ENCODE results near the gene EEIG1.

The EEIG1 gene

DNA sequence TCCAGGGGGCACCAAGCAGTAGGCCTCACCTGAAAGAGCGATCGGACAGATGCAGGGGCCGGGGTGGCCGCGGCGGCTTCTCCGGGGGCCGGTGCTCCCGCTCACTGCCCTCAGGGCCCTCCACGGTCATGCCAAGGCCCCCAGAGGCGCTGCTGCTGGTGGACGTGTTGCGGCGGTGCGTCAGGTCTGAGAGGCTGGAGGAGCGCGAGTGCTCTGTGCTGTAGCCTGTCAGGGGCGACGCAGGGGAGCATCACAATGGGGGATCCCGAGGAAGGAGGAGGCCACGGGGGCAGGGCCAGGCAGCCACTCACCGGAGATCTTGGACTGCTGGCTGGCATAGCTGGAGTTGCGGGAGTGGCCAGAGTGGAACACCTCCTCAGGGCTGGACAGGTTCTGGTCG lies 35.5 kb downstream of the EEIG1 start:
- TF ChIP-seq SIN3A (IDR thresholded peaks at IDR 0.05; ENCODE audit: borderline replicate concordance, insufficient read depth, low read length) (no peak), FOXP2 (optimal IDR thresholded peaks at IDR 0.05; ENCODE audit: borderline replicate concordance, extremely low read depth, extremely low read length, insufficient read depth) (no peak), POLR2AphosphoS5 (IDR thresholded peaks at IDR 0.05; ENCODE audit: low read depth, low read length) (no peak), TAF1 (IDR thresholded peaks at IDR 0.05; ENCODE audit: borderline replicate concordance, insufficient read depth, low read length) (no peak)
- TF ChIP-seq, protein P1, sequence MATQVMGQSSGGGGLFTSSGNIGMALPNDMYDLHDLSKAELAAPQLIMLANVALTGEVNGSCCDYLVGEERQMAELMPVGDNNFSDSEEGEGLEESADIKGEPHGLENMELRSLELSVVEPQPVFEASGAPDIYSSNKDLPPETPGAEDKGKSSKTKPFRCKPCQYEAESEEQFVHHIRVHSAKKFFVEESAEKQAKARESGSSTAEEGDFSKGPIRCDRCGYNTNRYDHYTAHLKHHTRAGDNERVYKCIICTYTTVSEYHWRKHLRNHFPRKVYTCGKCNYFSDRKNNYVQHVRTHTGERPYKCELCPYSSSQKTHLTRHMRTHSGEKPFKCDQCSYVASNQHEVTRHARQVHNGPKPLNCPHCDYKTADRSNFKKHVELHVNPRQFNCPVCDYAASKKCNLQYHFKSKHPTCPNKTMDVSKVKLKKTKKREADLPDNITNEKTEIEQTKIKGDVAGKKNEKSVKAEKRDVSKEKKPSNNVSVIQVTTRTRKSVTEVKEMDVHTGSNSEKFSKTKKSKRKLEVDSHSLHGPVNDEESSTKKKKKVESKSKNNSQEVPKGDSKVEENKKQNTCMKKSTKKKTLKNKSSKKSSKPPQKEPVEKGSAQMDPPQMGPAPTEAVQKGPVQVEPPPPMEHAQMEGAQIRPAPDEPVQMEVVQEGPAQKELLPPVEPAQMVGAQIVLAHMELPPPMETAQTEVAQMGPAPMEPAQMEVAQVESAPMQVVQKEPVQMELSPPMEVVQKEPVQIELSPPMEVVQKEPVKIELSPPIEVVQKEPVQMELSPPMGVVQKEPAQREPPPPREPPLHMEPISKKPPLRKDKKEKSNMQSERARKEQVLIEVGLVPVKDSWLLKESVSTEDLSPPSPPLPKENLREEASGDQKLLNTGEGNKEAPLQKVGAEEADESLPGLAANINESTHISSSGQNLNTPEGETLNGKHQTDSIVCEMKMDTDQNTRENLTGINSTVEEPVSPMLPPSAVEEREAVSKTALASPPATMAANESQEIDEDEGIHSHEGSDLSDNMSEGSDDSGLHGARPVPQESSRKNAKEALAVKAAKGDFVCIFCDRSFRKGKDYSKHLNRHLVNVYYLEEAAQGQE (IDR thresholded peaks at IDR 0.05; ENCODE audit: insufficient read depth in 1 of 2, low read depth in 2 of 2, low read length in 2 of 2), result no peak

DNA sequence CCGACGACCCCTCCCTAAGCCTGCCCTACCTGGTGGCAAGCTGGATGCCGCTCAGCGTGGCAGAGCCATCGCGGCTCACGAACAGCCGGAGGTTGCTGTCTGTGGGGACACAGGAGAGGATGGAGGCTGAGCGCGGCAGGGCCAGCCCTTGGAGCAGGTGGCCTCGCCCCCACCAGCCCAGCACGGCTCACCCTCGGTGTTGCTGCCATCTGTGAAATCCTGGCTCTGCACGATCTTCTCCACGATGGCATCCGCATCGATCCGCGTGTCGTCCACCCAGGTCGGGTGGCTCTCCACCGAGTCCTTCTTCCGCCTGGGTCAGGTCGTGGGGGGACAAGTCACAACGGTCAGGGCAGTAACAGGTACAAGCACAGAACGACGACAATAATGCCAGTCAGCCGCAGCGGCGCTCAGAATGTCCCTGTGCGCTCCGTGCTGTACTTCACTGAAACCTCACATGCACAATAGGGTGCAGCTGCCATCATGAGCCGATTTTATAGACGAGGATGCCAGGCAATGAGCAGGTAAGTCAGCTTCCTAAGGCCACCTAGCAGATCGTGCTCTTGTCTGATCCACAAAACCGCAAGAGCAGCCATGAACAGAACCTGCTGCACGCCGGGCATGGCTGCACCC lies 36.1 kb downstream of the EEIG1 start:
- TF ChIP-seq POLR2AphosphoS5 (IDR thresholded peaks at IDR 0.05; ENCODE audit: low read depth, low read length) (no peak), FOXP2 (optimal IDR thresholded peaks at IDR 0.05; ENCODE audit: borderline replicate concordance, extremely low read depth, extremely low read length, insufficient read depth) (no peak), SIN3A (IDR thresholded peaks at IDR 0.05; ENCODE audit: borderline replicate concordance, insufficient read depth, low read length) (no peak), TAF1 (IDR thresholded peaks at IDR 0.05; ENCODE audit: borderline replicate concordance, insufficient read depth, low read length) (no peak)
- TF ChIP-seq, protein P1 (IDR thresholded peaks at IDR 0.05; ENCODE audit: insufficient read depth in 1 of 2, low read depth in 2 of 2, low read length in 2 of 2), result no peak

DNA sequence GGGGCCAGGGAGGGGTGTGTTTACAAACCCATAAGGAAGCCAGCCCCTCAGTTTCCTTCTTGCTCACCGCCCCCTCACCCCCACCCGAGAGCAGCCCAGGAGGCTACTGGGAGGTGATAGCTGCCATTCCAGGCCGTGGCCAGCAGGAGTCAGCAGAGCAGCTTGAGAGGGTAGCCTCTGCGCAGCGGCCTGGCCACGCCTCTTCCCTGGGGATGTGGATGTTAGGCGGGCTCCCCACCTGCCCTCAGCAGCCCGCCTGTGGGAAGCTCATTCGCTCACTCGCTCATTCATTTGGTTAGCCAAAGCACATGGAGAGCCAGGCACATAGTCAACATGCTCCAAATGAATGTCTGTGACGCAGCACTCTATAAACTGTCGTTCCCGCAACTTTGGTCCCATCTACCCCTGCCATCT lies 37.1 kb downstream of the EEIG1 start:
- TF ChIP-seq POLR2AphosphoS5 (IDR thresholded peaks at IDR 0.05; ENCODE audit: low read depth, low read length), result no peak
- TF ChIP-seq SIN3A (IDR thresholded peaks at IDR 0.05; ENCODE audit: borderline replicate concordance, insufficient read depth, low read length), result no peak
- TF ChIP-seq TAF1 (IDR thresholded peaks at IDR 0.05; ENCODE audit: borderline replicate concordance, insufficient read depth, low read length), result no peak
- TF ChIP-seq, protein P1 (IDR thresholded peaks at IDR 0.05; ENCODE audit: insufficient read depth in 1 of 2, low read depth in 2 of 2, low read length in 2 of 2), result no peak
- TF ChIP-seq FOXP2 (optimal IDR thresholded peaks at IDR 0.05; ENCODE audit: borderline replicate concordance, extremely low read depth, extremely low read length, insufficient read depth), result no peak

DNA sequence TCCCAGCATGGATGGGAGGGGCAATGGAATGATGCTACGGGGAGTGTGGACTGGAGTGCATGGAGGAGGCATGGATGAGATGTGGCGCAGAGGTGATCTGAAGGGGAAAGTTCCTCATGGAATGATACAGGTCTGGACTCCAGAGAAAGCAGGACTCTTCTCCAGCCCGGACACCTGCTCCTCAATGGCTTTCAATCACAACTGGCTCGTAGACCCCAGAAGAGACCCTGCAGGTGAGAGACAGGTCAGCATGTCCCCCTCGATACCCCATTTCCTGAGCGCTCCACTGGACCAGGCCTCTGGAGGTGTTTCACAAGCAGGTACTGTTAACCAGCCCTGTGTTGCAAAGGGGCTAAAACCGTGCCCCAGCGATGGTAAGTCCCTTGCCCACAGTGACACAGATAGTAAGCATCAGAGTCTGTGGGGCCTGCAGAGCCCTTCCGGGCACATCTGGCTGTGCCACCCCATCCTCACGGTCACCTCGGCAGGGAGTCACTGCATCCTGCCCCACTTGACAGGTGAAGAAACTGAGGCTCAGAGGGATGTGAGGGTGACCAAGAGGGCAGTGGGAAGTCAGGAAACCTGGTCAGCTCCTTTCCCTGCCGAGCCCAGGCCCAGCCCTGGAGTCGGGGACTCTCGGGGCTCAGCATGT lies 37.7 kb downstream of the EEIG1 start:
- TF ChIP-seq SIN3A (IDR thresholded peaks at IDR 0.05; ENCODE audit: borderline replicate concordance, insufficient read depth, low read length) (no peak), FOXP2 (optimal IDR thresholded peaks at IDR 0.05; ENCODE audit: borderline replicate concordance, extremely low read depth, extremely low read length, insufficient read depth) (no peak), TAF1 (IDR thresholded peaks at IDR 0.05; ENCODE audit: borderline replicate concordance, insufficient read depth, low read length) (no peak), POLR2AphosphoS5 (IDR thresholded peaks at IDR 0.05; ENCODE audit: low read depth, low read length) (no peak)
- TF ChIP-seq, protein P1 (IDR thresholded peaks at IDR 0.05; ENCODE audit: insufficient read depth in 1 of 2, low read depth in 2 of 2, low read length in 2 of 2), result no peak
